Activated CD8-positive, alpha-beta memory T cell treated with anti-CD3 and anti-CD28 coated beads, Interleukin-2, amount 50 U/mL, for 1 hour (primary cell): ENCODE measurements around the gene EPHA1.
"Not testable (repeated sequence)": the region's sequence is repeated elsewhere in the genome, so short reads cannot be mapped to it uniquely, and the experiment has no call there.

ENCODE experiments used
- DNase-seq: peaks from one replicate; pipeline ENCODE4 v3.0.0-alpha.2; 2020; ENCODE audit errors: extremely low read depth

The EPHA1 gene

DNA sequence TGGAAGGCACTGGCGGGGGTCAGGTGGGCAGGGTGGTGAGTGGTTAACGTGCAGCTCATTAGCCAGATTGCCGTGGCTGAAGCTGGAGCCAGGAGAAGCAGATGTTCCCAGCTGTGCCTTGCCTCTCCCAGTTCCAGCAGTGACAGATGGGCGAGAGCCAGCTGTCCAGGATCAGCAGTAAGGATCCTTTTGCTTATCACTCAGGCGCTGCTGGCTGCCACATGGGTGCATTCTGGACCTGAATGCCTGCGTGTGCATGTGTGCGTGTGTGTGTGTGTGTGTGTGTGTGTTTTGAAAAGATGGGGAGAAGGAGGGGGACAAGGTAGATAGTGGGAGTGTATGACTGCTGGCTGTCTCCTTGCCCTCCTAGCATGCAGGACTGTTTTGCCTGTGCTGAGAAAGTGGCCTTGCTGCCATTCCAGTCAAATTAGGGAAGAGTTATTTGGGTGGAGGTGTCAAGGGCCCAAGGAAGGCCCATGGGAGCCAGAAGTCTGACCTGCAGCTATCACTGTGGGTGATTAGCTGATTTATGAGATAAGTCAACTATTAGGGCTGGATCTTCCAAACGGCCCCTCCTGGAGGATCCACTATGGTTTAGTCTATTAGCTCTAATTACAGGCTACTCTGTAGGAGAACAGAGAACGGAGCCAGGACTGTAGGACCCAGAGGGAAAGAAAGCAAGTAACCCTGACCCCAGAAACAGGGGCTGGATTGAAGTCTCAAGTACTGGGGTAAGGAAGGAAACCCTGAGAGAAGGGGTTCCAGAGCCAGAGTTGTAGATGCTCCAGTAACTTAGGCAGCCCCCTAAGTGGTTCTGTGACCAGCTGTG, 3.3 kb downstream of the EPHA1 start:
- DNase-seq: no peak

- not testable (repeated sequence) for DNase-seq
Measured at GRCh38 chr7:143402233-143402632, 6.4 kb downstream of the EPHA1 start.

DNA sequence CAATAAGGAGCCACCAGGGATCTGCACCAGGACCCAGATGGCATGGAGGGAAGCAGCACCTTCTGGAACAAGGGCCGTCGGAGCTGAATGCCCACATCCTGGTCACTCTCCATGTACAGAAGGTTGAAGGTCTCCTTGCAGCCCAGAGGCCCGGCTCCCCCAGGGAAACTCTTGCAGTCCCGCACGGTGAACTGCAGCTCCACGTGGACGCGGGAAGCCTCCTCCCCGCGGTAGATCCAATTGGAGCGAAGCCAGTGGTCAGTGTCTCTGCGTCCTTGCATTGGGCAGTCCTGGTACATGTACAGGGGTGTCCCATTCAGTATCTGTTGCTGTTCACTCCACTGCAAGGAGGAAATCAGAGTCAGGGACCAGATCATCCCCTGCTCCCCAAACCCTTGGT, 7.4 kb downstream of the EPHA1 start:
- no peak for DNase-seq

- no peak for DNase-seq
Measured at GRCh38 chr7:143399642-143400041, 9.0 kb downstream of the EPHA1 start.

DNA sequence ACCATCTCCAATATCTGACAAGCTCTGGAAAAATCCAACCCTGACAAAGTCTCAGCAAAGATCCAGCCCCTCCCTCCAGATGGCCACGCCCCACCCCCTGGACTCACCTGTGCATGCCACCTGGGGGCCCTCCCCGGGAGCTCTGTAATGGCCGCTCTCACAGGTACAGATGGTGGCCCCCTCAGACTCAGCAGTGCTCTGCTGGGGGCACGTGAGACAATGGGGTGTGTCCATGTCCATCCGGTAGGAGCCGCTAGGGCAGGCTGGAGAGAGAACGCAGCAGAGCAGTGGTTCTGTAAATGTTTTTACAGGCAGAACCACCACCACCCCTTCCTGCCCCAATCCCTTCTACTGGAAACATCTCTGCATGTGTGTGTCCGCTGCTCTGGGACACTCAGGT, 9.5 kb downstream of the EPHA1 start:
- no peak for DNase-seq

GRCh38 chr7:143398616-143399015, 10.0 kb downstream of the EPHA1 start:
- DNase-seq: no peak

DNA sequence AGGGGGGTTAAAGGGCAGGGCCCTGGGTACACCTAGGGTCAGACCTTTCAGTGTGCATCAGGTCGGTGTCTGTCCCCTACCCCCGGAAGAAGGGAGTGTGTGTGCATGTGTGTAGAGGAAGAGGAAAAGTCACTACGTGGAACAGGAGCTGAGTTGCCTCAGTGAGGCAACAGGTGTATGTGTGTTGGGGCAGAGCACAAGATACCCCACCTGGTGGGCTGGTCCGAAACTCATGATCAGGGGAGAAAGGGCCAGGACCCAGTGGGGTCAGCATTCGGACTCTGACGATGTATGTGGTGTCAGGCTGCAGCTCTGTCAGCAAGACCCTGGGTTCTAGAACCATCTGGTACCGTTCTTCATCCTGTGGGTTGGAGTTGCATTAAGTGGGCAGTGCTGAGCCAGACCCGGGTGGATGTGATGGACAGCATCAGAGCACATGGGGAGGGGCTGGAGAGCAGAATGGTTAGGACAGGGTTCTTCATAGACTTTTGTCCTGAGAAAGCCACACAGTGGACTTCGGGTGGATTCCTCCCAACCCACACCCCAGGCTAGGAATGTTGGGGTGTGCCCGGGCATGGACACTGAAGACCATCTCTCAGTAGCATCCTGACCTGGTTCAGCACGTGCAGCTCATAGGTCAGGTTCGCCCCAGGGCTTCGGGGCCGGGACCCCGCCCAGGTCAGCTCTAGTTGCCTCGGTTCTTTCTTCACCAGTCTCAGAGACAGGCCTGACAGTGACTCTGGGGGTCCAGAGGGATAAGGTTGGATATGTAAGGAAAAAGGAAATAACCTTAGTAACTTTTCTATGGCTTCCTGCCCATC, 10.7 kb downstream of the EPHA1 start:
- no peak for DNase-seq

GRCh38 chr7:143396625-143397556, 11.8 kb downstream of the EPHA1 start:
- no peak for DNase-seq

- DNase-seq: no peak
Measured at GRCh38 chr7:143396182-143396581, 12.5 kb downstream of the EPHA1 start.

DNA sequence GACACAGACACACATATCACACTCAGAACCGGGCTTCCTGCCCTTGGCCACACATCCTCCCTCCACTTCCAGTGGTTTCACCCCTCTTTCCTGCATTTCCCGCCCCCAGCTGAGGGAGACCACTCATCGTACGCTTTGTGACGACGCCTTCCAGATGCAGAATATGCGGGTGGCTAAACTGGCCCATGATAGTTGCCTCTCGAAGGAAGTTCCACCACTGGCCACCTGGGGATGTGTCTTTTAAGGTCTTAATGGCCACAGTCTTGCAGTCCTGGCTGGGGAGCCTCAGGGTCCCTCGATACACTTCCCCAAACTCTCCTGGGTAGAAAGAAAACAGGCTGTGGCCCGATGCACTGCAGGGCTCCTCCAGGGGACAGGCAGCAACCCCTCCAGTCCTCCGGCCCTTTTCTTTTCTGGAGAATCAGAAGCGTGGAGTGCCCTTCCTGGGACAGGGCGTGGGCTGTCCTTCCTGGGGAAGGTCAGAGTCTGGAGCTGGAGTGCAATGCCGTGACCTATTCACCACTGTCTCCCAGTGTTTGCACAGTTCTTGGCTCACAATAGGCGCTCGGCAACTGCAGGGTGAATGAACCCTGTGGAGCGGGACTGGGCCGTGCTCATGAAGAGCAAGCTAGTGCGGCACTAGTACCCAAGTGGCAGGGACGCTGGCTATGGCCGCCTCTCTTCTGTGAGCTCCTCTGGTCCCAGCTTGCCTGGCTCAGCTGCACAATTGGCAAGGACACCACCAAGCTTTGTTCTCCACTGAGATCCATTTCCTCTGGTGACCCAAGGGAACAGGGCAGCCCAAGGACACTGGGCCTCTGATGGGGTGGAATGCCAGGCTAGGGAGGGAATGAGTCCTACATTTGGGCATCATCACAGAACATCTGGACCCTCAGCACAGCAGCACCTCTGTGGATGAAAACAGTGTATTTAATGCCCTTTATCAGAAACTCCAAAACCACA, 13.2 kb downstream of the EPHA1 start:
- no peak for DNase-seq

GRCh38 chr7:143394777-143395176, 13.9 kb downstream of the EPHA1 start:
- DNase-seq: no peak

- no peak for DNase-seq
Measured at GRCh38 chr7:143394068-143394467, 14.6 kb downstream of the EPHA1 start.

DNA sequence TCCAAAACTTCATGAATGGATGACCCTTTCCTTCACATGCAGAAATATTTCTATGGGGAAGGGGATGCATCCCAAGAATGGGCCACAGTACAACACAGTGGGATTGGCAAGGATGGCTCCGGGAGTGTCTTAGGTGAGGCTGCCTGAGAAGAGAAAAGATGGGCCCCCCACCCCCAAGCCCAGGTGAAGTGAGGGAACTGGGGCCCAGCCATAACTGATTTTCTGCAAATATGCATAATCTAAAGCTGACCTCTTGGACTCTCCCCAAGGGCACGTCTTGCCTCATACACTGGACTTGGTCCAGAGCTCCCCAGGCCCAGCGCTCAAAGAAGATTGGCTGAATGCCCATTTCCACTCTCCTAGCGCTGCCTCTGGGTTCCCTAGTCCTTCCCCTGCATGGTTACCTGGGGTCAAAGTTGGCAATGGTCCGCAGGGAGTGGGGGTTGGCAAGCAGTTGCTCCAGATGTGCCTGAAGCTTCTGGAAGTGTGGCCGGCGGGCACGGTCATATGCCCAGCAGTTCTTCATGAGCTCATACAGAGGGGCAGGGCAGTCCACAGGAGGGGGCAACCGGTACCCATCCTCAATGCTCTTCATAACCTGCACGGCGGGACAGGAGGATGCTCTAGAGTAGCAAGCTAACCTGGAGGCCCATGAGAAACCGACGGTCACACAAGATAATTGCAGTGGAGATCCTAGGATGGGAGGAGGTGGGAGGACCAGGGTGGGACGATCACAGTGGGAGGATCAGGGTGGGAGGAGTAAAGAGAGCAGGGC, 15.2 kb downstream of the EPHA1 start:
- DNase-seq: no peak

DNA sequence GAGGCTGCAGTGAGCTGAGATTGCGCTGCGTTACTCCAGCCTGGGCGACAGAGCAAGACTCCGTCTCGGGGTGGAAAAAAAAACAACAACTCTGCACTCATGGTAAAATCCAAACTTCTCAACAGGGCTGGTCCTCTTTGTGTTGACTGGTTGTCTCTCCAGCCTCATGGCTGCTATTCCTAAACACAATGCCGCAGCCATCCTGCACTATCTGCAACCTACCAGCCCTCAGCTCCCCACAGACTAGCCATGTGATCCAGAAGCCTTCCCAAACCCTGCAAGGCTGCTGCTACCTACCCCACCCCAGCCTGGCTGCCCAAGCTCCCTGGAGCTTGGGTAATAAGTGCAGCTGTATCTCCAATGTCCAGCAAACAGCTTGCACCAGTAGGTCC, 15.8 kb downstream of the EPHA1 start:
- no peak for DNase-seq

DNA sequence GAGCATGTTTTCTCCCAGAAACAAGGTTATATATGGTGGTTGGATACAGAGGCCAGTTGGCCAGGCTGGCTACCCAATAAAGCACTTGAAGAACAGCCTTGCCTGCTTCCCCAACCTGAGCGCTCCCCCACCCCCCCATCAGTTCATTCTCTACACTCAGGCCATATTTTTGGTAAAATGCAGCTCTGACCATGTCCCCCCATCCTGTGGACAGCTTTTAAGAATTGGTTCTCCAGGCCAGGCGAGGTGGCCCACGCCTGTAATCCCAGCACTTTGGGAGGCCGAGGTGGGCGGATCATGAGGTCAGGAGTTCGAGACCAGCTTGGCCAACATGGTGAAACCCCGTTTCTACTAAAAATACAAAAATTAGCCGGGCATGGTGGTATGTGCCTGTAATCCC, 16.2 kb downstream of the EPHA1 start:
- not testable (repeated sequence) for DNase-seq

- no peak for DNase-seq
Measured at GRCh38 chr7:143391462-143392404, 16.9 kb downstream of the EPHA1 start.

GRCh38 chr7:143390773-143391317, 17.8 kb downstream of the EPHA1 start:
- no peak for DNase-seq

DNA sequence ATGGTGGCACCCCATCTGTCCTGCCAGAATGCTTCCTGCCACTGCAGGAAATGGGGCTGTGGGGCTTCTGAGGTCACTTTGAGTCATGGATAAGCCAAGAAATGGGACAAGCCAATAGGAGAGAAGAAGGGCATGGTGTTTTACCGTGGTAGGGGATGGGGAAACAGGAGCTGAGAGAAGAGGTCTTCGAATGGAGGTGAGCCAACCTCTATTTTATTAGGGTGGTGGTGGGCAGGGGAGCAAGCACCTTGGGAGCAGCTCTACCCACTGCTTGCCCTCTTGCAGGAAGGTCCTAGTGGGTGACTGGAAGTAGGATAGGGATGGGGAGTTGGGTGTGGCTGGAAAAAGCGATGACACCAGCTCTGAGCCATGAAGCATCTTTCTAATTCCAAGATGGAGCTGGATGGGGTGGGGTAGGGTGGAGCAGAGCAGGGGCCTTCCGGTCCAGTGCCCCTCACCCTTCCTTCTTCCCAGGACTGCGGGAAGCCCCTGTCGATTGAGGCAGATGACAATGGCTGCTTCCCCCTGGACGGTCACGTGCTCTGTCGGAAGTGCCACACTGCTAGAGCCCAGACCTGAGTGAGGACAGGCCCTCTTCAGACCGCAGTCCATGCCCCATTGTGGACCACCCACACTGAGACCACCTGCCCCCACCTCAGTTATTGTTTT, 18.4 kb downstream of the EPHA1 start:
- no peak for DNase-seq
